HG03066 (cell line): ENCODE data around the gene SLC25A34.

ENCODE experiments used
- ATAC-seq: cut with Tn5 transposase; IDR thresholded peaks from one replicate; pipeline ENCODE4 v1.9.1; 2021; ENCODE audit warnings: low read depth; ENCODE audit not compliant: unreplicated experiment

SLC25A34 gene

DNA sequence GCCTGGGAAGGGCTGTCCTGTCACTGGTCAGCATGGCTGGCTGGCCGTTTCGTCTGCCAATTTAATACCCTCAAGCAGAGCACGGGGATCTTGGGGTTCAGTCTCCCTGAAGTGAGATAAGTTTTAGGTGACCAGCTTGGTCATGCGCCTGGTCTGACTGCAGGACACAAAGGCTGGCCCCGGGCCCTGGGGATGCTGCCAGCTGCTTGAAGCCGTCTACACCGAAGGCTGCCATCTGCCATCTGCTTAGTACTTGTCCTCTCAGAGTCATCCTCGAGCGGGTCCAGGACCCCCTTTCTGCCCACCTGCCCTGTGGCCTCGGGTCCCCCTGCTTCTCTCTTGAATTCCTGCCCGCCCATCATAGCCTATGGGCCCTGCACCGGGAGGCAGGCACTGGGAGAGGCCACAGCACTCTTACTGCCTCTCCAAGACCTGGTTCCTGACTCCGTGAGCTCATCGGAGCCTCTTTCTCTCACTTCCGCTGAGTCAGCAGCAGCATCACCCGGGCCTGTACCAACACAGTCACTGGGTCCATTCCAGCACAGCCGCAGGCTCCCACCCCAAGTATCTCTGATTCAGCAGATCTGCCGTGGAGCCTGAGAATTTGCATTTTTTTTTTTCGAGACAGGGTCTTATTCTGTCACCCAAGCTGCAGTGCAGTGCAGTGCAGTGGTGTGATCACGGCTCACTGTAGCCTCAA is 29.6 kb downstream of the SLC25A34 start:
- ATAC-seq, result no peak

DNA sequence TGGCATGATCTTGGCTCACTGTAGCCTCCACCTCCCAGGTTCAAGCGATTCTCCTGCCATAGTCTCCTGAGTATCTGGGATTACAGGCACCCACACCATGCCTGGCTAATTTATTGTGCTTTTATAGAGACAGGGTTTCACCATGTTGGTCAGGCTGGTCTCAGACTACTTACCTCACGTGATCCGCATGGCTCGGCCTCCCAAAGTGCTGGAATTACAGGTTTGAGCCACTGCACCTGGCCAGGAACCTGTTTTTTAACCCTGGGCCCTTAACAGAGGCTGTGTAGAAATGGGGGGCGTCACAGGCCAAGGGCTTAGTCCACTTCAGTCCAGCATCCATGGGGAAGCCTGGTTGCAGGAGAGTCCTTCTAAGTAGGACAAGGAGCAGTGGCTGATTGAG is 31.9 kb downstream of the SLC25A34 start:
- ATAC-seq, result no peak

DNA sequence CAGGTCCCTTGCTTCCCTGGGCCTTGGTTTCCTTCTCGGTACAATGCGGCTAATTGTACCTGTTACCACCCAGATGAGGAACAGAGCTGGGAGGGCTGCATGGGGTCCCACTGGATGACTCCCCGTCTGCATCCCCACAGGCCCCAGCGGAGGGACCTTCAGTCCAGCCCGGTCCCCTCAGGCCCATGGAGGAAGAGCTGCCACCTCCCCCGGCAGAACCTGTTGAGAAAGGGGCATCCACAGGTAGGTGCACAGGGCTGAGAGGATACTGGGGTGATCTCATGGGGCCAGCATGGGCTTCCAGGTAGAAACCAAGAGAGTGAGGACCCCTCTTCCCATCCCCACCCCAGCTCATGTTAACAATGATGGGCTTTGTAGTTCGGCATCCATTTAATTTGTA is 32.3 kb downstream of the SLC25A34 start:
- ATAC-seq, result no peak

DNA sequence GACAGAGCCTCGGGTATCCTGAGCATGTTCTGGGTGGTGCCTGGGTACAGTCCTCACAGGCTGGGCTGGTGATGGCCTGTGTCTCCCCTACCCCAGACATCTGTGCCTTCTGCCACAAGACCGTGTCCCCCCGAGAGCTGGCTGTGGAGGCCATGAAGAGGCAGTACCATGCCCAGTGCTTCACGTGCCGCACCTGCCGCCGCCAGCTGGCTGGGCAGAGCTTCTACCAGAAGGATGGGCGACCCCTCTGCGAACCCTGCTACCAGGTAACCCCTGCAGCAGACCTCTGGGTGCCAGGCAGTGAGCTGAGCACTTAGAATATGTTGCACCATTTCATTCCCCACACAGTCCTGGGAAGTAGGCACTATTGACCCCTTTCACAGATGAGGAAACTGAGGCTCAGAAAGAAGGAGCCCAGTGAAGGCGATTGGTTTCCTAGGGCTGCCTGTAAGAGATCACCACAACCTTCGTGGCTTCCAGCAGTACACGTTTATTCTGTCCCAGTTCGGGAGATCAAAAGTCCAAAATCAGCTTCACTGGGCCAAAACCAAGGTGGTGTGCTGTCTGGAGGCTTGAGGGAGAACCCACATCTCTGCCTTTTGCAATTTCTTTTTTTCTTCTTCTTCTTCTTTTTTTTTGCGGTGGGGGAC is 34.4 kb downstream of the SLC25A34 start:
- no peak for ATAC-seq

DNA sequence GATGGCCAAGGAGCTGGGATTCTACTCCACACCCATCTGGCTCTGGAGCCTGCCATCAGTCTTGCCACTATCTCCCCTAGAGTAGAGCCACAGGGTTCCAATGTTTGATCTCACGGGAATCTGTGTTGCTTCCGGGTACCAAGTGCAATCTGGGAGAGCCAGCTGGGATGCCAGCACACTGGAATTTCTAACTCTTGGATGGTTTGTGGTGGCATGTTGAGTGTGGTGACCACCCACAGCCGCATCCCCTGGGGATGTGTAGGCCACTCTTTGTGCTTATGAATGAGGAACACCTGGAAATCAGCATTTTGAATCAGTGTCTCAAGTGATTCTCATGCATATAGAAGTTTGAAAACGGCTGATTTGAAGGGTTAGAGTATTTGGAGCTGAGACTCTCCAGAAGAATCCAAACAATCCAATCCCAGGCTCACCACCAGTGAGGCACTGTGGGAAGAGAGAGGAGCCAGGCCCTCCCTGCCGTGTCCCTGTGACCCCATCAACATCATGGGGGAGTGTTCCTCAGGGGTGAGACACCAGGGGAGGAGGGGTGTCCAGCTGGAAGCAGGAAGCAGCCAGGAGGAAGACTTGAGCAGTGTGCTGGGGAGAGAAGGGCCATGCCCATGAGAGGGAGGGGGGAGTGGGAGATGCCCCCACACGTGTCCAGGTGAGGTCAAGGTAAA is 35.9 kb downstream of the SLC25A34 start:
- ATAC-seq, result no peak

DNA sequence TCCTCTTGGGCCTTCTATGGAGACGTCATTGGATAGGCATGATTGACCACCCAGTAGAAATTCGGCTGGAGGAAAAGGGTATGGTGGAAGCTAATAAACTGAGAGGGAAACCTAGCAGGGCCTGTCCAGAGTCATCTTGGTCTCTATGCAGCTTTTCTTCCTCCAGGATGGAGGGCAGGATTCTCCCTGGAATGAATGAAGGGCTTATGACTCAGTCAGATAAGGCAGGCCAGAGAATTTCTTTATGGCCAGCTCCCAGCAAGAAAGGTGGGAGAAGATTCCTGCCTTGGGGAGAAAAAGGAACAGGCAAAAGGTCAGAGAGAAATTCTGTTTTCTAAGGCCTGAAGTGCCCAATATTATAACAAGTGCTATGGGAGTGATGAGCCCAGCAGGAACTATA is 39.6 kb downstream of the SLC25A34 start:
- no peak for ATAC-seq

DNA sequence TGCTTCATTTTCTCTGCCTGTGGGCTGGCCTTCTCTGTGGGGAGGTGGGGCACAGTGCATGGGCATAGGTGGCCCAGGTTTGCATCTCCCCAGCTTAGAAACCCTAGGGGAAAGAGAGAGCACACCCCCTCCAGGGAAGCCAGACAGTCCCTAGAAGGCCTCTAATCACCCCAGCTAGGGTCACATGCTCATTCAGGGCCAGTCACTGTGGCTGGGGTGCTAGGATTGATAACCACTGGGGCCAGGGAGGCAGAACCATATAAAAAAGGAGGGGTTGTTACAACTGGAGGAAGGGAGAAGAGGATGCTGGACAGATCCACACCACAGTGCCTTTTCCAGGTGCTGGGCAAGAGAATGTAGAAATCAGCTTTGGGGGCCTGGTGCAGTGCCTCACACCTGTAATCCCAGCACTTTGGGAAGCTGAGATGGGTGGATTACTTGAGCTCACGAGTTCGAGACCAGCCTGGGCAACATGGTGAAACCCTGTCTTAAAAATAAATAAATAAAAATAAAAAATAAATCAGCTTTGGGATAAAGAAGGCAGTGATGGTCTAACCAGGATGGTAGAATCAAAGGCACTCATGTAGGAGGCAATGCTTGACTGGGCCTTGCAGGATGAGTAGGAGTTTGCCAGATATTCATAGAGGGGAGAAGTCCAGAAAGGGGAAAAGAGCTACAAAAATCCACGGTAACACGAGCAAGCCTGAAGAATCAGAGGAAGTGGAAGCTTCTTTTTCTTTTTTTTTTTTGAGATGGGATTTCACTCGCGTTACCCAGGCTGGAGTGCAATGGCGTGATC is 42.0 kb downstream of the SLC25A34 start:
- ATAC-seq, result no peak

DNA sequence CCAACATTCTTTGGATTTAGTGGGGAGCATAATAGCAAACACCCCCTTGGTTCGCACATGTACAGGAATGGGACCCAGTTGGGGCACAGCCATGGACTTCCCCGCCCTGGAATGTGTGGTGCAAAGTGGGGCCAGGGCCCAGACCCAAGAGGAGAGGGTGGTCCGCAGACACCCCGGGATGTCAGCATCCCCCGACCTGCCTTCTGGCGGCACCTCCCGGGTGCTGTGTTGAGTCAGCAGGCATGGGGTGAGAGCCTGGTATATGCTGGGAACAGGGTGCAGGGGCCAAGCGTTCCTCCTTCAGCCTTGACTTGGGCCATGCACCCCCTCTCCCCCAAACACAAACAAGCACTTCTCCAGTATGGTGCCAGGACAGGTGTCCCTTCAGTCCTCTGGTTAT is 49.6 kb downstream of the SLC25A34 start:
- ATAC-seq, result no peak

DNA sequence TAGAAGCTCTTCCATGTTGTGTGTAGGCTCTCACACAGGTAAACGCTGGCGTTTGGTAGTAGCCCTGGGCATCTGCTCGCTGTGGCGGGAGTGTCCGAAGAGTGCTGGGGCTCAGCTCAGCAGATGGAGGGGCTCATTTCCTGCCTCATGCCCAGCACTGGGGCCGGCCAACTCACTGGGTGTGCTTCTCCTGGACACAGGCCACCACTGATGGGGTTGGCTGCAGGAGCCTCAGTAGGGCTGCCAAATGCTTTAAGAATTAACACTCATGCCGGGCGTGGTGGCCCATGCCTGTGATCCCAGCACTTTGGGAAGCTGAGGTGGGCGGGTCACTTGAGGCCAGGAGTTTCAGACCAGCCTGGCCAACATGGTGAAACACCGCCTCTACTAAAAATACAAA is 50.5 kb downstream of the SLC25A34 start:
- ATAC-seq, result no peak

DNA sequence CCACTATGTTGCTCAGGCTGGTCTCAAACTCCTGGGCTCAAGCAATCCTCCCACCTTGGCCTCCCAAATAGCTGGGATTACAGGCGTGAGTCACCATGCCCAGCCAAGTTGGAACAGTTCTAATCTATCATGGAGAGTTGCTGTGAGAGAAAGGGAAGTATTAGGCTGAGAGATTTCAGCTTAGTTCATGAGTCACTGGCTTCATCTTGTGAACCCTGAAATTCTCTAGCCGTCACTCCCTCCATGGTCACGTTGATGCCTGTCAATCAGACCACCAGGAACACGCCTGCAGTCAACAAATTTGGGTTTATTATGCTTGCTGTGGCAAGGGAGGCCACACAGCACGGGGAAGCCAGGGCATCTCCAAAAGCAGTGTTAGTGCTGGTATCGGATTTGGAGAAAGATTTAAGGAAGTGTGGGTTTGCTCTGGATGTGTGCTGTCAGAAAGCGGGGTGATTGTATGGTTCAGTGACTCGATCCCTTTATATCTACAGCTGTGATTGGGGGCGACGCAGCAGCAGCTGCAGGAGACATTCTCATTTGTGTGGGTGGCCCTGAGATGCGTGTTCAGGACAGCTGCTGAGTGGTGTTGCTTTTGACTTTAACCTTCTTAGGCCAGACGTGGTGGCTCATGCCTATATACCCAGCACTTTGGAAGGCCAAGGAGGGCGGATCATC is 52.7 kb downstream of the SLC25A34 start:
- no peak for ATAC-seq
